ENCODE data around the gene HECA. TPM values are rescaled to one million over a fixed set of nuclear protein-coding genes. Genes with fewer than 3 reads are reported as not detected.
"Not testable (repeated sequence)": the region's sequence is repeated elsewhere in the genome, so short reads cannot be mapped to it uniquely, and the experiment has no call there.

The HECA gene
- total RNA-seq, 3 donors from 2014 or later = 35.1 to 54.3 (median 49.3) TPM

GRCh38 chr6:139219271-139219729 is 84.4 kb downstream of the HECA start:
- TF ChIP-seq POLR2AphosphoS5 (IDR thresholded peaks at IDR 0.05) (peak; percentile 31 to 57 (median 35)), CTCF (IDR thresholded peaks at IDR 0.05) (peak; percentile 53 to 83 (median 74)), POLR2A (IDR thresholded peaks at IDR 0.05) (no peak)
- H3K4me3 ChIP-seq = no peak overlapping the region
- H3K27me3 ChIP-seq = no peaks in the 10 kb centered on the region
- H3K4me1 ChIP-seq = peaks cover 0 to 3% of the 10 kb centered on the region in 2 donors
- peak; percentile 82 for DNase-seq (ENCODE audit: low spot score in 2 of 2)
- peak overlapping the region; percentile 74 to 76 for H3K27ac ChIP-seq
- H3K36me3 ChIP-seq = no peaks in the 10 kb centered on the region
- H3K9me3 ChIP-seq = no peaks in the 10 kb centered on the region
- intact Hi-C loops (cut with DNase I; ENCODE audit: low total_unique reads) = no loop called here

- H3K27ac ChIP-seq = peak overlapping the region; percentile 74 to 76
- no peak overlapping the region for H3K4me3 ChIP-seq
- no peaks in the 10 kb centered on the region for H3K9me3 ChIP-seq
- DNase-seq (ENCODE audit: low spot score in 2 of 2) = no peak
- H3K4me1 ChIP-seq = peaks cover 0 to 3% of the 10 kb centered on the region in 2 donors
- H3K36me3 ChIP-seq = no peaks in the 10 kb centered on the region
- intact Hi-C loops (cut with DNase I; ENCODE audit: low total_unique reads) = no loop called here
- no peaks in the 10 kb centered on the region for H3K27me3 ChIP-seq
- TF ChIP-seq CTCF (IDR thresholded peaks at IDR 0.05) (no peak), POLR2A (IDR thresholded peaks at IDR 0.05) (no peak), POLR2AphosphoS5 (IDR thresholded peaks at IDR 0.05) (no peak)
Measured at GRCh38 chr6:139219746-139220145, 84.9 kb downstream of the HECA start.

- H3K27ac ChIP-seq; DNase-seq (ENCODE audit: low spot score in 2 of 2); intact Hi-C loops (cut with DNase I; ENCODE audit: low total_unique reads); H3K36me3 ChIP-seq; H3K4me1 ChIP-seq; H3K4me3 ChIP-seq; H3K9me3 ChIP-seq; H3K27me3 ChIP-seq: not testable (repeated sequence)
Measured at GRCh38 chr6:139228387-139228786, 93.5 kb downstream of the HECA start.

Other genes with a start within 250 kb of the HECA start
- gene REPS1, start 146.8 kb upstream of the HECA start, total RNA-seq = 10 to 100 TPM; 40.5 to 79.9 (median 66.5) TPM
- 10 to 100 TPM; 10.9 to 26.9 (median 17.4) TPM for gene ABRACL, start 106.3 kb upstream of the HECA start, total RNA-seq
- gene TXLNB, start 156.9 kb downstream of the HECA start, total RNA-seq = 1 to 10 TPM in 2 of 3 donors, under 1 TPM in 1; 0.96 to 2.9 (median 2.5) TPM
- gene CITED2, start 239.6 kb downstream of the HECA start, total RNA-seq = 100 to 1,000 TPM; 211 to 342 (median 300) TPM